ENCODE results near the gene FADS6.

The FADS6 gene

DNA sequence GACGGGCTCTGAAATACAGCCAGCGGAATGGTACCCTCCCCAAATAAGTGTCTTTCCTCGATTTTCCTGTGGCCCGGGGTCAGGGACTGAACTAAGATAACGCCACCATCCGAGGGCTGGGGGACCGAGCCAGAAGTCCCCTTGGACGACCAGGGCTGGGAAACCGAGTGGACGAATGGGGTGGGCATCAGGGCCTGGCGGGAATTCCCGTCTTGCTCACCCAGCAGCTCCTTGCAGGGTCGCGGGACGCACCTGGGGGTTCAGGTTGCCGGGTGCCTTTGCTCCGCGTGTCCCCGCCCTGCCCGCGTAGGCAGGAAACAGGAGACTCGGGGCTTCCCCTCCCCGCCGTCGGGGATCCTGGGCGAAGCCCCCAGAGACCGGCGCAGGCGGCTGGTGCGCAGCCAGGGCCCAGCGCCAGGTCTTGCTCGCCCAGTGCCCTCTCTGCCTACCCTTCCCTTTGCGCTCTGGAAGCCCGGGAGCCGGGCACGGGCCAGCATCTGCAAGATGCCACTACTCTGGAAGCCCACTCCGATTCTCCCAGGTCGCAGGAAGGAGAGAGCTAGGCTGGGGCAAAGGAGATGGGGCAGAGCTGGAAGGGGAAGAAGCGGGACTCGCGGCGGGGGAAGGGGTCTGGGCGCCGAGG is 33.1 kb downstream of the FADS6 start:
- no peaks in the 10 kb centered on the region for H3K36me3 ChIP-seq (ENCODE audit: control insufficient read depth, insufficient read depth, low read length)
- H3K27ac ChIP-seq, result no peak overlapping the region
- no peak overlapping the region for H3K9ac ChIP-seq
- H3K27me3 ChIP-seq (ENCODE audit: control insufficient read depth, insufficient read depth, low read length), result peaks cover 8% of the 10 kb centered on the region
- no peaks in the 10 kb centered on the region for H3K9me3 ChIP-seq (ENCODE audit: control insufficient read depth, low read length)
- H2AFZ ChIP-seq, result no peak overlapping the region
- H3K79me2 ChIP-seq, result no peaks in the 10 kb centered on the region
- TF ChIP-seq, protein P1, sequence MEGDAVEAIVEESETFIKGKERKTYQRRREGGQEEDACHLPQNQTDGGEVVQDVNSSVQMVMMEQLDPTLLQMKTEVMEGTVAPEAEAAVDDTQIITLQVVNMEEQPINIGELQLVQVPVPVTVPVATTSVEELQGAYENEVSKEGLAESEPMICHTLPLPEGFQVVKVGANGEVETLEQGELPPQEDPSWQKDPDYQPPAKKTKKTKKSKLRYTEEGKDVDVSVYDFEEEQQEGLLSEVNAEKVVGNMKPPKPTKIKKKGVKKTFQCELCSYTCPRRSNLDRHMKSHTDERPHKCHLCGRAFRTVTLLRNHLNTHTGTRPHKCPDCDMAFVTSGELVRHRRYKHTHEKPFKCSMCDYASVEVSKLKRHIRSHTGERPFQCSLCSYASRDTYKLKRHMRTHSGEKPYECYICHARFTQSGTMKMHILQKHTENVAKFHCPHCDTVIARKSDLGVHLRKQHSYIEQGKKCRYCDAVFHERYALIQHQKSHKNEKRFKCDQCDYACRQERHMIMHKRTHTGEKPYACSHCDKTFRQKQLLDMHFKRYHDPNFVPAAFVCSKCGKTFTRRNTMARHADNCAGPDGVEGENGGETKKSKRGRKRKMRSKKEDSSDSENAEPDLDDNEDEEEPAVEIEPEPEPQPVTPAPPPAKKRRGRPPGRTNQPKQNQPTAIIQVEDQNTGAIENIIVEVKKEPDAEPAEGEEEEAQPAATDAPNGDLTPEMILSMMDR (IDR thresholded peaks at IDR 0.05), result no peak
- H3K4me1 ChIP-seq, result no peaks in the 10 kb centered on the region
- no peak overlapping the region for H3K4me2 ChIP-seq (ENCODE audit: low read length)
- H3K4me3 ChIP-seq (ENCODE audit: low read depth, low read length), result no peak overlapping the region

DNA sequence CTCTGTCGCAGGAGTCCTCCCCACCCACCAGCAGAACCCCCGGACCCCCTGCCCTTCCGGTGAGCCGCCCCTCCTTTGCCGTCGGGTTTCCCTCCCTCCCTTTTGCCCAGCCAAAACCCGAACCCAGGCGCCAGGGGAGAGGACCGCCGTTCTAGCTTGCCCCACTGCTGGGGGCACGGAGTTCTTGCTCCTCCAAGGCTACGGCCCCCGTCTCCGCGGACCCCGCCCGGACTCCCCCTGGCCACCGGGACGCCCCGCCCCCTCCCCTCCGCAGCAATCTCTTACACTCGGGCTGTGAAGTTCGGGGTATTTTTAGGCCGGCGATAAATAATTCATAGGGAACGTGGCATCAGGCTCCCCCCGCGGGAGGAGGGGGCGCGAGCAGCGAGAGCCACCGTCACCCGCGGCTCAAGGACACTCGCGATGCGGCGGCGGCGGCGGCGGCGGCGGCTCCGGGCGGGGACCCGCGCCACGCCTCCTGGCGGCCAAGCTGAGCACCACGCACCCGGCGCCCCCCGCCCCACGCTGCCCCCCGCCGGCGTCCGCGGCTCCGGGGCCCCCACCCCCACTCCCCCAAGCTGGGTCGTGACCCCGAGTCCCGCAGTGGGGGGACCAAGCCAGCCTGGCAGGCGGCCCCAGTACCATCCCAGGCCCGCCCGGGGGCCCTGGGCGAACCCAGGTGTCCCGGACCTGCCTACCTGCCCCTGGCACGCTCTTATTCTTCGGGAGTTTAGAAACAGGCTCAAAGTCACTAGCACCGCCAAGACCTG is 33.8 kb downstream of the FADS6 start, which contains the start of gene GRIN2C:
GRIN2C (minus strand) TSS at position 427 of the 770 bp plus-strand sequence. CDS start 4,793 bp downstream, outside the sequence.
- no peak within 1 kb of the TSS for H3K9ac ChIP-seq
- H3K36me3 ChIP-seq (ENCODE audit: control insufficient read depth, insufficient read depth, low read length), result no peaks in the 10 kb centered on the region
- peak within 1 kb of the TSS; percentile 38 for H2AFZ ChIP-seq
- H3K4me3 ChIP-seq (ENCODE audit: low read depth, low read length), result peak within 1 kb of the TSS; percentile 22
- H3K27me3 ChIP-seq (ENCODE audit: control insufficient read depth, insufficient read depth, low read length), result peaks cover 8% of the 10 kb centered on the region
- H3K79me2 ChIP-seq, result no peaks in the 10 kb centered on the region
- TF ChIP-seq, protein P1 (IDR thresholded peaks at IDR 0.05), result no peak
- no peaks in the 10 kb centered on the region for H3K9me3 ChIP-seq (ENCODE audit: control insufficient read depth, low read length)
- no peaks in the 10 kb centered on the region for H3K4me1 ChIP-seq
- peak within 1 kb of the TSS; percentile 58 for H3K4me2 ChIP-seq (ENCODE audit: low read length)
- no peak within 1 kb of the TSS for H3K27ac ChIP-seq

DNA sequence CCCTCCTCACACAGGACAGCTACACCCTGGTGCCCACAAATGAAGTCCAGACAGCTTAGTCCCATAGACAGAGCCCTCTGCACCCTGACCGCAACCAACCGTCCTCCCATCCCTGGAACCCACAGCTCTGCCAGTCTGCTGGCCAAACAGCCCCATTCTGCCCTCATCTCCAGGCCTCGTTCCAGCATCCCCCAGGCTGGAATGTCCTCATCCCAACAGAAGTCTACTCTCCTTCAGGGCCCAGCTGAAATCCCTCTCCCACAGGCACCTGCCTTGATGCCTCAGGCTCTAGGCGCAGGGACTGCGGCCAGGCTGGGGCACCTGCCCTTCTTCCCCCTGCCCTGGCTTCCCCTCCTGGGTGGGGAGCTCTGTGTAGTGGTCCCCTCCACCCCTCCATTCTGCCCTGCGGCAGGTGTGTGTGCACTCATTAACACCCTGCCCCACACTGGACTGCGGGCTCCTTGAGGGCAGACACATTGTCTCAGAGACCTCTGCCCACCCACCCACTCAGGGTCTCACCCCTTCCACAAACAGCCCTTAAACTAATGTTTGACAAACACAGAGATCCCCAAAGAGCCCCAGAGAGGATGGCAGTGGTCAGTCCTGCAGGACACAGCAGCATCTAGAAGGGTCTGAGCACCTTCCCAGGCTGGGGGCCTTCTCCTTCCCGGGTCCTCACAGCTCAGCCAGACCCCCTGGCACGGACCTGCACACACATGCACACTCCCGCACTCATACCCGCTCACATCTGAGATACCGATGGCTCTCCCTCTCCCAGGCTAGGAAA is 34.6 kb downstream of the FADS6 start:
- H3K27me3 ChIP-seq (ENCODE audit: control insufficient read depth, insufficient read depth, low read length), result peaks cover 8% of the 10 kb centered on the region
- no peaks in the 10 kb centered on the region for H3K4me1 ChIP-seq
- H3K36me3 ChIP-seq (ENCODE audit: control insufficient read depth, insufficient read depth, low read length), result no peaks in the 10 kb centered on the region
- TF ChIP-seq, protein P1 (IDR thresholded peaks at IDR 0.05), result no peak
- H3K9me3 ChIP-seq (ENCODE audit: control insufficient read depth, low read length), result no peaks in the 10 kb centered on the region
- H3K9ac ChIP-seq, result no peak overlapping the region
- H3K27ac ChIP-seq, result no peak overlapping the region
- H3K4me2 ChIP-seq (ENCODE audit: low read length), result no peak overlapping the region
- no peaks in the 10 kb centered on the region for H3K79me2 ChIP-seq
- H2AFZ ChIP-seq, result no peak overlapping the region
- no peak overlapping the region for H3K4me3 ChIP-seq (ENCODE audit: low read depth, low read length)

DNA sequence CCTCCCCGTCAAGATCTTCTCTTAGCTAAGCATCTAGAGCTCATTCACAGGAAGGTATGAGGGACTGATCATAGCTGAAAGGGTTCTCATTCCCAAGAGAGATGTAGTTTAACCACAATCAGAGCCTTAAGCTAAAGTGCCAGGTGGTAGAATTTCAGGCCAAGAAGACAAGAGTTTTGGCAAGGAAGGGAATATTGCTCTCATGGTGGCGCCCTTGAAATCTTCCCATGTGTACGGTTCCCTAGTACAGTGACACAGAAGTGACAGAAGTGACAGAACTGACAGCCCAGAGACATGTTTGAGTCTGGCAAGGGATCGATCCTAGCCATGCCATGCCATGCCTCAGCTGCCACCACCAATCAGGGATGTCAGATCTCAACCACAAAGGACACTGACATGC is 36.2 kb downstream of the FADS6 start:
- Histone ChIP-seq H3K9me3 (ENCODE audit: control insufficient read depth, low read length) (no peaks in the 10 kb centered on the region), H3K27ac (no peak overlapping the region), H3K36me3 (ENCODE audit: control insufficient read depth, insufficient read depth, low read length) (no peaks in the 10 kb centered on the region), H3K9ac (no peak overlapping the region), H3K4me1 (no peaks in the 10 kb centered on the region), H3K27me3 (ENCODE audit: control insufficient read depth, insufficient read depth, low read length) (peaks cover 8% of the 10 kb centered on the region), H3K79me2 (no peaks in the 10 kb centered on the region), H3K4me3 (ENCODE audit: low read depth, low read length) (no peak overlapping the region), H2AFZ (no peak overlapping the region), H3K4me2 (ENCODE audit: low read length) (no peak overlapping the region)
- TF ChIP-seq, protein P1 (IDR thresholded peaks at IDR 0.05), result no peak
